Measurements from ENCODE around the gene ABLIM3.

DNA sequence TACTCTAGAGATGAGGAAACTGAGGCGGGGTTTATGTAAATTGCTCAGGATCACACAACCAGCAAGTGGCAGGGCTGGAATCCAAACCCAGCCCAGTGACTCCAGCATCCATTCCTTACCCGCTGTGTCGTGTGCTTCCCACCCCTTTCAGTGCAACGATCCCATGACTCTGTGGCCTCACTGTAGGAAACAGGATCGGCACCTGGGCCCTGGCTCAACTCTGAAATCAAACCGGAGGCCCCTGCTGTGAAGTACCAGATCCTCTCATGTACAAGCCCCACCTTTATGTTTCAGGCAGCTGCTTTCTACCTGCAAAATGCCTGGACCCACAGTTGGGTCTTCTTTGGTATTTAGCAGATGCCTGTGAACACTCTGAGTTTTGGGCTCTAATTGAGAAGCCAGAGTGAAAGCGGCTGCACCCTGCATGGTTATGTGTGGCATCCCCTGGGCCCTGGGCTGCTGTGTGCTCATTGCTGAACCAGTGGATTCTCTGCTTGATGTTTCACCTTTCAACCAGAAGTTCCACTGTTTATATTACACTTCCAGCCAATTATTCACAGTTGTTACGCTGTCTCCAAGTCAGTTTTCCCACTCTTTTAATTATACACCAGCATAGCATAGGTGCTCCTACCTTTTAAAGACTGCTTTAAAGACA lies 36.7 kb downstream of the ABLIM3 start:
- TF ChIP-seq CTCF (IDR thresholded peaks at IDR 0.05 in 2 of 3, conservative IDR thresholded peaks at IDR 0.05 in 1 of 3; ENCODE audit: borderline replicate concordance in 1 of 3, insufficient read depth in 1 of 3, low read depth in 2 of 3, low read length in 2 of 3) (no peak), EZH2 (IDR thresholded peaks at IDR 0.05) (no peak), POLR2AphosphoS5 (IDR thresholded peaks at IDR 0.05; ENCODE audit: low read depth, low read length) (no peak)

Measured in HCT116 (cell line).